ENCODE results near the gene RAPGEF1. TPM values are rescaled to one million over a fixed set of nuclear protein-coding genes. Genes with fewer than 3 reads are reported as not detected.

RAPGEF1 gene
- polyA plus RNA-seq, 2 donors: 9.0 to 11.0 TPM

DNA sequence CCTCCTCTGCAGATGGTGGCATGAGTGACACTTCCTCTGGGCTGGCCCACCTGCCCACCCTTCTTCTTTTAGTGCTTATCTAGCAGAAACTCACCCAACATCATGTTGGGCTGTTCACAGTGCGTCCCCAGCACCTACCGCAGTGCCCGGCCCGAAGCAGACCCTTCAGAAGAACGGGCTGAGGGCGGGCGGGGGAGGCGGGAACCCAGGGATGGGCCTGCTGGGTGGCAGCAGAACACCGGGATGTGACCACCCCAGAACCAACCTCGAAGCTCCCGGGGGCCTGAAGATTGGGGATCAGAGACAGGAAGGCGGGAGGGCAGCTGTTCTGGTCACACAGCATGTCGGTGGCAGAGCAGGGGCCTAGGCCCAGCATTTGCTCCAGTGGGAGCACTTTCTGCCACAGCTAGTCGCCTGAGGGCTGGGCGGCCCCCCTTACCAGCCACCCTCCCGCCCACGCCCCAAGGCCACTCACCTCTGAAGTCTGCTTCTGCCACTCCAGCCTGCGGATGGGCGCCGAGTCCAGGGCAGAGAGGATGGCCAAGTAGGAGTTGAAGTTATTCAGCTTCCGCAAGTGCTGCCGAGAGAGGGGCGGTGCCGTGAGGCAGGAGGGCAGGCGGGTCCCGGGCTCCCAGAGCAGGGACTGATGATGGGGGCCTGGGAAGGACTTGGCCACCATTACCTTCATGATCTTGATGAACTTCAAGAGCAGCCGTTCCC, 155.9 kb downstream of the RAPGEF1 start:
- H3K36me3 ChIP-seq (ENCODE audit: control insufficient read depth in 2 of 2, insufficient read depth in 2 of 2, low read length in 1 of 2): peaks cover 23 to 49% of the 10 kb centered on the region in 2 donors
- 92 to 94% methylated on average over 27 of the region's 27 CpGs for WGBS, 2 donors
- H3K27ac ChIP-seq (ENCODE audit: low read depth in 2 of 2, low read length in 1 of 2): no peak overlapping the region
- H3K27me3 ChIP-seq (ENCODE audit: control insufficient read depth in 1 of 2, insufficient read depth in 2 of 2, low read length in 2 of 2): no peaks in the 10 kb centered on the region
- H3K9me3 ChIP-seq (ENCODE audit: control insufficient read depth in 2 of 2, insufficient read depth in 1 of 2, low read depth in 1 of 2, low read length in 1 of 2): no peaks in the 10 kb centered on the region
- no peaks in the 10 kb centered on the region for H3K4me1 ChIP-seq (ENCODE audit: control insufficient read depth in 2 of 2, insufficient read depth in 2 of 2, low read length in 1 of 2)
- no peak overlapping the region for H3K4me3 ChIP-seq (ENCODE audit: low read depth in 1 of 2, low read length in 2 of 2)

DNA sequence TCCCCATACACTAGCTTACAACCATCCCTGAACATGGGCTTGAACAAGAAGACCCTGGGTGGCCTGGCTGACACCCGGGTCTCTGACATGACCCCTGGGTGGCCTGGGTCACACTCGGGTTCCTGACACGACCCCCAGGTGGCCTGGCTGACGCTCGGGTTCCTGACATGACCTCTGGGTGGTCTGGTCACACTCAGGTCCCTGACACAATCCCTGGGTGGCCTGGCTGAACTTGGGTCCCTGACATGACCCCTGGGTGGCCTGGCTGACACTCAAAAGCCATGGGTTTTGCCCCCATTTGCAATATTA, 156.6 kb downstream of the RAPGEF1 start:
- Histone ChIP-seq H3K27ac (ENCODE audit: low read depth in 2 of 2, low read length in 1 of 2) (no peak overlapping the region), H3K4me3 (ENCODE audit: low read depth in 1 of 2, low read length in 2 of 2) (no peak overlapping the region), H3K4me1 (ENCODE audit: control insufficient read depth in 2 of 2, insufficient read depth in 2 of 2, low read length in 1 of 2) (no peaks in the 10 kb centered on the region), H3K9me3 (ENCODE audit: control insufficient read depth in 2 of 2, insufficient read depth in 1 of 2, low read depth in 1 of 2, low read length in 1 of 2) (no peaks in the 10 kb centered on the region), H3K36me3 (ENCODE audit: control insufficient read depth in 2 of 2, insufficient read depth in 2 of 2, low read length in 1 of 2) (peaks cover 25 to 44% of the 10 kb centered on the region in 2 donors), H3K27me3 (ENCODE audit: control insufficient read depth in 1 of 2, insufficient read depth in 2 of 2, low read length in 2 of 2) (no peaks in the 10 kb centered on the region)
- 77 to 81% methylated on average over 5 of the region's 5 CpGs for WGBS, 2 donors

DNA sequence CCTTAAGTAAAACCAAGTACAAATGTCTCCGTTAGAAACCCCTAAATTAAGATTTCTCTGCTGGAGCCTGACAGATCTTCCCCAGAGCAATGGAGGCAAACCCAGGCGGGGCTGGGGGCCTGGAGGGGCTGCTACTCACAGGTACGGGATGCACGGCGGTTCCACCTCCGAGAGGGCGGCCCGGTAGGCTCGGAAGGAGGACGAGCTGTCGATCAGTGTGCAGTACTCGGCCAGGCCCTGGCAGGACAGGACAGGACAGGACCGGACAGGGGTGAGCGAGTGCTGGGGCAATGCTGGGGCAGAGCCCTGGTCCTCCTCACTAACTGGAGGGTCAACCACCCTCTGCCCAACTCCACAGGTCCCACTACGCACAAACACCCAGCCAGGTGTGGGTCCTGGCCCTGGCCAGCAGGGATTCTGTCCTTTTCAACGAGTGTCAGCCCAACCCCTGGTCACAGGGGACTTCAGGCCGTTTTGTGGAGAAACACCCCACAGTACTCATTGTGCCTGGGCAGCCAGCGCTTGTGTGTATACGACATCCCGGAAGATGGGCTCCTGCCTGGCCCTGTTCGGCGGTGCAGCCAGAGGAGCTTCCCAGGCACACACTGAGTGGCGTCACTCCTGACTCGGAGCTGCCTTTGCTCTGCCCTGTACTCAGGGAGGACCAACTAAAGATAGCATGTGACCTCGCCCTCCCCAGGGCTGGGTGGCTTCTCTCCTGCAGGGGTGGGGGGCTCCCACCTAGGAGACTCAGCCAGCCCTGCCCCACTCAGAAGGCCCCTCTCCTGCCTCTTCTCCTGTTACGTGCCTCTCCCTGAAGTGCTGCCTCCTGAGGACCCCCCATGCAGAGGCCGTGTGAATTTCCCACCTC, 157.2 kb downstream of the RAPGEF1 start:
- Histone ChIP-seq H3K9me3 (ENCODE audit: control insufficient read depth in 2 of 2, insufficient read depth in 1 of 2, low read depth in 1 of 2, low read length in 1 of 2) (no peaks in the 10 kb centered on the region), H3K4me3 (ENCODE audit: low read depth in 1 of 2, low read length in 2 of 2) (no peak overlapping the region), H3K4me1 (ENCODE audit: control insufficient read depth in 2 of 2, insufficient read depth in 2 of 2, low read length in 1 of 2) (no peaks in the 10 kb centered on the region), H3K36me3 (ENCODE audit: control insufficient read depth in 2 of 2, insufficient read depth in 2 of 2, low read length in 1 of 2) (peaks cover 22 to 45% of the 10 kb centered on the region in 2 donors), H3K27me3 (ENCODE audit: control insufficient read depth in 1 of 2, insufficient read depth in 2 of 2, low read length in 2 of 2) (no peaks in the 10 kb centered on the region), H3K27ac (ENCODE audit: low read depth in 2 of 2, low read length in 1 of 2) (no peak overlapping the region)
- WGBS, 2 donors: 91 to 94% methylated on average over 27 of the region's 27 CpGs

DNA sequence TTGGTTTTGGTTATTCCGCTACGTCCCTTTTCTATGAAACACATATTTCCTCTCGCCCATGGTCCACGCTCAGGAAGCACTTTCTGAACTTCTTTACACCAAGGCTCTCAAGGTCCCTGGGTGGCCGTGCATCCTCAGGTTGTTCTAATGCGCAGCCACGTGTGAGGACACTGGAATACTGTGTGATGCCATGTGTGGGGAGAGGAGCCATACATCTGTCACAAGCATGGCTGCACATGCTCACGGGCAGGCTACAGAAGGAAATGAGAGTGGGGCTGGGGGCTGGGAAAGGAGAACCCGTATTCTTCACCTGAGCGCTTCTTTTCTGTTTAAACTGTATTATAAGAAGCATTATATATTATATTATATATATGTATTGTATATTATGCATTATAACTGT, 157.8 kb downstream of the RAPGEF1 start:
- WGBS, 2 donors: 94% methylated on average over 10 of the region's 10 CpGs
- peaks cover 21 to 42% of the 10 kb centered on the region in 2 donors for H3K36me3 ChIP-seq (ENCODE audit: control insufficient read depth in 2 of 2, insufficient read depth in 2 of 2, low read length in 1 of 2)
- no peaks in the 10 kb centered on the region for H3K9me3 ChIP-seq (ENCODE audit: control insufficient read depth in 2 of 2, insufficient read depth in 1 of 2, low read depth in 1 of 2, low read length in 1 of 2)

DNA sequence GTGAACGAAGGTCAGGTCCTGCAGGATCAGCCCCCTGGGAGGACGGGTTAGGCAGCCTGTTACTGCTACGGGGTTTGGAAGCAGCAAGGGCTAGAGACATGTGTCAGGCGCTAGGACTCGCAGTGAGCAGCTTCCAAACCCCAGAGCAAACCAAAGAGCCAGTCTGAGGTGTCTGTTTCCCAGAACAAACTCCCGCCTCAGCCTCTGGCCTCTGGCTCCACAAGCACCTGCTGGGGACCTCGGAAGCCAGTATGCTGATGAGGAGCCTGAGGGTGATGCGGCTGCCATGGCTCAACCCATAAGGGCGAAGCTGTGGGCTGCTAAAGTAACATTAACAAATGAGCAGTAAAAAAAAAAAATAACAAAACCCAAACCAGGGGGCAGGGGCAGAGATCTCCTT, 159.5 kb downstream of the RAPGEF1 start:
- Histone ChIP-seq H3K36me3 (ENCODE audit: control insufficient read depth in 2 of 2, insufficient read depth in 2 of 2, low read length in 1 of 2) (peaks cover 25 to 50% of the 10 kb centered on the region in 2 donors), H3K27me3 (ENCODE audit: control insufficient read depth in 1 of 2, insufficient read depth in 2 of 2, low read length in 2 of 2) (no peaks in the 10 kb centered on the region), H3K4me3 (ENCODE audit: low read depth in 1 of 2, low read length in 2 of 2) (no peak overlapping the region), H3K9me3 (ENCODE audit: control insufficient read depth in 2 of 2, insufficient read depth in 1 of 2, low read depth in 1 of 2, low read length in 1 of 2) (no peaks in the 10 kb centered on the region), H3K27ac (ENCODE audit: low read depth in 2 of 2, low read length in 1 of 2) (no peak overlapping the region), H3K4me1 (ENCODE audit: control insufficient read depth in 2 of 2, insufficient read depth in 2 of 2, low read length in 1 of 2) (no peaks in the 10 kb centered on the region)
- 91 to 93% methylated on average over 9 of the region's 9 CpGs for WGBS, 2 donors

More for the DNA sequence above, 157.8 kb downstream of the RAPGEF1 start:
- Histone ChIP-seq H3K4me1 (ENCODE audit: control insufficient read depth in 2 of 2, insufficient read depth in 2 of 2, low read length in 1 of 2) (no peaks in the 10 kb centered on the region), H3K27me3 (ENCODE audit: control insufficient read depth in 1 of 2, insufficient read depth in 2 of 2, low read length in 2 of 2) (no peaks in the 10 kb centered on the region), H3K27ac (ENCODE audit: low read depth in 2 of 2, low read length in 1 of 2) (no peak overlapping the region), H3K4me3 (ENCODE audit: low read depth in 1 of 2, low read length in 2 of 2) (no peak overlapping the region)

DNA sequence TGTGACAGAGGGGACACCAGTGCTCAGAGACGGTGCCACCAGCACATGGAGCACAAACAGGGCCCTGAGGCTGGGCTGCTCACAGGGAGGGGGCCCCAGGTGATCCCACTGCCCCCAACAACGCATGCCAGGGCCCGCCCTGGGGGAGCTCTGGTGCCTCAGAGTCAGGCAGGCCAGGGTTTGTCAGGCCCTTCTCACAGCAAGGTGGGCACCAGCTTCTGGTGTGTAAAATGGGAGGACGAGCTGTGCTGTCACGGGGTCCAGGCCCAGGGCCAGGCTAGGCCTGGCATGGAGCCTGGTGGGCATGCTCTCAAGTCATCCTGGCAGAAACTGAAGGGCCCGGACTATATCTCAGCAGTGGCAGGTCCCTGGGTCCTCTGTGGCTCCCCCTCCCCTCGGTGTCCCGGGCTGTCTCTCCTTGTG, 160.1 kb downstream of the RAPGEF1 start:
- H3K27ac ChIP-seq (ENCODE audit: low read depth in 2 of 2, low read length in 1 of 2): no peak overlapping the region
- H3K9me3 ChIP-seq (ENCODE audit: control insufficient read depth in 2 of 2, insufficient read depth in 1 of 2, low read depth in 1 of 2, low read length in 1 of 2): no peaks in the 10 kb centered on the region
- H3K4me1 ChIP-seq (ENCODE audit: control insufficient read depth in 2 of 2, insufficient read depth in 2 of 2, low read length in 1 of 2): no peaks in the 10 kb centered on the region
- peaks cover 25 to 54% of the 10 kb centered on the region in 2 donors for H3K36me3 ChIP-seq (ENCODE audit: control insufficient read depth in 2 of 2, insufficient read depth in 2 of 2, low read length in 1 of 2)
- H3K4me3 ChIP-seq (ENCODE audit: low read depth in 1 of 2, low read length in 2 of 2): no peak overlapping the region
- 83 to 87% methylated on average over 8 of the region's 8 CpGs for WGBS, 2 donors
- no peaks in the 10 kb centered on the region for H3K27me3 ChIP-seq (ENCODE audit: control insufficient read depth in 1 of 2, insufficient read depth in 2 of 2, low read length in 2 of 2)

DNA sequence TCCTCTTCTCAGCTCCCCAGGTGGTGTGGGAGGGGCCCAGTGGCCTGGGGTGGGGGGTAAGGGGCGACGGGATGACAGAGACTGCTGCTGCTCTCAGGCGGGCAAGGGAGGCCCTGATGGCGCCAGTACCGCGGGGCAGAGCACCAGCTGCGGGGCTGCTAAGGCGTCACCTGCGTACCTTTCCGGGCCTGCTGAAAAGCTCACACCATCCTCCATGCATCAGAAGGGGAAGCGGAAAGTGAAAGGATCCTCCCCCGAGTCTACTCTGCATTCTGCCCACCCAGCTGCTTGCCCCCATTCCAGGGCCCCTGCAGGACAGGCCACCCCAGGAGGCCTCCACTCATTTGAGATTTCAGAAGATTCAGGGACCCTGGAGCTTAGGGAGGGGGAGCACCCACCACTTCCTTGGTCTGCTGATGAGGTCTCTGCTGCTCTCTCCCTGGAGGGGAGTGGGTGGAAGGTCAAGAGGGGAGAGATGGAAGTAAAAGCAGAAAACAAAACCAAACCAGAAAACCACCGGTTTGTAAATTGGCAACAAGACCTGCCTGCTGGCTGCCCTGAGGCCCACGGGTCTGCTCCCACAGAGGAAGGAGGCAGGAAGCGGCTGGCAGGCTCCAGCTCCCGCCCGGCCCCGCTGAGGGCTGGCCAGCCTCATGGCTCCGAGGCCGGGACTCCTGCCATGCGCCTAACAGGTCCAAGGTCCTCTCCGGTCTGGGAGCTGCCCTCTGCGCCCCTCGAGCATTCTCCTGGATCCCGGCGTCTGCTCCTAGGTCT, 161.0 kb downstream of the RAPGEF1 start:
- Histone ChIP-seq H3K4me1 (ENCODE audit: control insufficient read depth in 2 of 2, insufficient read depth in 2 of 2, low read length in 1 of 2) (no peaks in the 10 kb centered on the region), H3K36me3 (ENCODE audit: control insufficient read depth in 2 of 2, insufficient read depth in 2 of 2, low read length in 1 of 2) (peaks cover 23 to 50% of the 10 kb centered on the region in 2 donors), H3K27ac (ENCODE audit: low read depth in 2 of 2, low read length in 1 of 2) (no peak overlapping the region), H3K4me3 (ENCODE audit: low read depth in 1 of 2, low read length in 2 of 2) (no peak overlapping the region), H3K27me3 (ENCODE audit: control insufficient read depth in 1 of 2, insufficient read depth in 2 of 2, low read length in 2 of 2) (no peaks in the 10 kb centered on the region), H3K9me3 (ENCODE audit: control insufficient read depth in 2 of 2, insufficient read depth in 1 of 2, low read depth in 1 of 2, low read length in 1 of 2) (no peaks in the 10 kb centered on the region)
- 70 to 80% methylated on average over 24 to 26 of the region's 26 CpGs for WGBS, 2 donors

DNA sequence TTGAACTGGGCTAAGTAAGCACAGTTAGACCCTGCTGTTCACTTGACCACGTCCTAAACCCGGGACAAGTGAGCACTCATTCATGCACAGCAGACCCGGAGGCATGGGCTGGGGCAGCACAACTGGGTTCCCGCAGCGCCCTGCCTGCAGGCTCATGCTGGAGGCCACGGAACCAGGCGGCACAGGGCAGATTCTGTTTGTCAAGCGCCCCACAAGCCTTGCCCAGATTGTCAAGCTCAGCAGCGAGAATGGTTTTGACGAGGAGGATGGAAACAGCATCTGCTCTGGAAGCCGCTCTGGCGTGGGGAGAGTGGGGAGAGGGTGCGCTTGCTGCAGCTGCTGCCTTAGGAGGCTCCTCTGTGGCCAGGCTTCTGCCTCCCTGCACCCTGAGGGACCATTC, 161.9 kb downstream of the RAPGEF1 start:
- no peak overlapping the region for H3K4me3 ChIP-seq (ENCODE audit: low read depth in 1 of 2, low read length in 2 of 2)
- WGBS, 2 donors: 80 to 83% methylated on average over 13 of the region's 13 CpGs
- no peaks in the 10 kb centered on the region for H3K27me3 ChIP-seq (ENCODE audit: control insufficient read depth in 1 of 2, insufficient read depth in 2 of 2, low read length in 2 of 2)
- H3K36me3 ChIP-seq (ENCODE audit: control insufficient read depth in 2 of 2, insufficient read depth in 2 of 2, low read length in 1 of 2): peaks cover 22 to 42% of the 10 kb centered on the region in 2 donors
- H3K9me3 ChIP-seq (ENCODE audit: control insufficient read depth in 2 of 2, insufficient read depth in 1 of 2, low read depth in 1 of 2, low read length in 1 of 2): no peaks in the 10 kb centered on the region
- no peaks in the 10 kb centered on the region for H3K4me1 ChIP-seq (ENCODE audit: control insufficient read depth in 2 of 2, insufficient read depth in 2 of 2, low read length in 1 of 2)
- H3K27ac ChIP-seq (ENCODE audit: low read depth in 2 of 2, low read length in 1 of 2): no peak overlapping the region
